ENCODE data around the gene SLC37A1. TPM values are rescaled to one million over a fixed set of nuclear protein-coding genes. Genes with fewer than 3 reads are reported as not detected.

The SLC37A1 gene
- total and polyA plus RNA-seq, 12 donors: 1.8 to 13.2 (median 5.5) TPM

GRCh38 chr21:42500225-42500624 lies 13.4 kb upstream of the SLC37A1 start:
- TF ChIP-seq, protein P1, sequence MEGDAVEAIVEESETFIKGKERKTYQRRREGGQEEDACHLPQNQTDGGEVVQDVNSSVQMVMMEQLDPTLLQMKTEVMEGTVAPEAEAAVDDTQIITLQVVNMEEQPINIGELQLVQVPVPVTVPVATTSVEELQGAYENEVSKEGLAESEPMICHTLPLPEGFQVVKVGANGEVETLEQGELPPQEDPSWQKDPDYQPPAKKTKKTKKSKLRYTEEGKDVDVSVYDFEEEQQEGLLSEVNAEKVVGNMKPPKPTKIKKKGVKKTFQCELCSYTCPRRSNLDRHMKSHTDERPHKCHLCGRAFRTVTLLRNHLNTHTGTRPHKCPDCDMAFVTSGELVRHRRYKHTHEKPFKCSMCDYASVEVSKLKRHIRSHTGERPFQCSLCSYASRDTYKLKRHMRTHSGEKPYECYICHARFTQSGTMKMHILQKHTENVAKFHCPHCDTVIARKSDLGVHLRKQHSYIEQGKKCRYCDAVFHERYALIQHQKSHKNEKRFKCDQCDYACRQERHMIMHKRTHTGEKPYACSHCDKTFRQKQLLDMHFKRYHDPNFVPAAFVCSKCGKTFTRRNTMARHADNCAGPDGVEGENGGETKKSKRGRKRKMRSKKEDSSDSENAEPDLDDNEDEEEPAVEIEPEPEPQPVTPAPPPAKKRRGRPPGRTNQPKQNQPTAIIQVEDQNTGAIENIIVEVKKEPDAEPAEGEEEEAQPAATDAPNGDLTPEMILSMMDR (IDR thresholded peaks at IDR 0.05): no peak

DNA sequence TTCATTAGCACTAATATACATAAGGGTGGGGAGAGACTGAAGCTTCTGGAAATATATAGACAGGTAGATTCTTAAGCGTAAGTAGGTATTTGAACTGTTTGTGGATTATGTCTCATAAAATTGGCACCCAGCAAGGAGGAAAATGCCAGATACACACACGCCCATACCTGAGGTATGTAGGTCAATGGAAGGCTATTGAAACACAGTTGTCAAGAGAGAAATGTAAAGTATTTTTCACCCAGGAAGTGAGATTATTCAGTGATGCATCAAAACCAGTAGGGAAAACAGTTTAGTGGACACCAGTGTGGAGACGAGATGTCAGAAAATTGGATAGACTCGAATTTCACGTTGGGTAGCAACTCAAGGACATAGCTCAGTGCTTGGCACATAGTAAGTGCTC lies 12.9 kb upstream of the SLC37A1 start:
- no peaks in the 10 kb centered on the region for H3K36me3 ChIP-seq
- TF ChIP-seq, protein P1 (IDR thresholded peaks at IDR 0.05): no peak
- DNase-seq (no peak), ATAC-seq (no peak)
- intact Hi-C loops (cut with DNase I): no loop called here
- H3K27me3 ChIP-seq: no peaks in the 10 kb centered on the region
- H3K4me1 ChIP-seq: peaks cover 0 to 9% (median 7%) of the 10 kb centered on the region in 9 donors
- no peaks in the 10 kb centered on the region for H3K9me3 ChIP-seq
- no peak overlapping the region for H3K4me3 ChIP-seq
- no peak overlapping the region for H3K27ac ChIP-seq
- 84 to 87% methylated on average over 5 of the region's 5 CpGs for WGBS, 2 donors

More at GRCh38 chr21:42500225-42500624, 13.4 kb upstream of the SLC37A1 start:
- DNase-seq (no peak), ATAC-seq (no peak)
- Histone ChIP-seq H3K27ac (no peak overlapping the region), H3K9me3 (no peaks in the 10 kb centered on the region), H3K27me3 (no peaks in the 10 kb centered on the region), H3K4me3 (no peak overlapping the region), H3K36me3 (no peaks in the 10 kb centered on the region), H3K4me1 (peaks cover 0 to 14% (median 8%) of the 10 kb centered on the region in 9 donors)
- intact Hi-C loops (cut with DNase I): no loop called here
- WGBS, 2 donors: 89 to 92% methylated on average over 4 of the region's 4 CpGs

- Histone ChIP-seq H3K27me3 (peaks cover 0 to 6% (median 0%) of the 10 kb centered on the region in 7 donors), H3K4me1 (no peaks in the 10 kb centered on the region)
- ATAC-seq: no peak
These were observed 9.9 kb upstream of the SLC37A1 start for GRCh38 chr21:42503711-42504110.

DNA sequence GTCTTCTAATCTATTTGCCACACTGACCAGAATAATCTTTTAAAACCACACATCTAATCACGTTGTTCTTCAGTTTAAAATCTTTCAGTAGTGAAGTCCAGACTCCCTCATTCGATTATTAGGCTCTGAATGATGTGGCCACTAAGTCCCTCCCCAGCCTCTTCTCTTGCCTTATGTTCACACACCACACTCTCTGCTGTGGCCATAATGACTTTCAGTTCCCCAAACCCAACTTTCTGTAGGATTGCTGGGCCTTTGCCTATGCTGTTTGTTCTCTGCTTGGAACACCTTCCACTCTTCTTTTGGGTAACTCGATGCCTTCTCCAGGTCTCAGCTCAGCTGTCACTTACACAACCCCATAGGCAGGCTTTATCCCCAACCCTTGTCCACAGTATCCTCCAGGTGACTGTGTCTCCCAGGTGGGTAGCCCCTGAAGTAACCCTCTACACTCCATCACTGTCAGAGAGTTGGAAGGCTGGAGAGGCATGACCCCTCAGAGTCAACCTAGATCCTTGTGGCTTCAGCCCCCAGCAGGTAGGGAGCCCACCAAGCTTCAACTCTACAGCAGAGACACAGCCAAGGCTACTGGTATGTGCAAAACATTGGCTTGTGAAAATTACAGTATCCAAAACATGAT lies 8.4 kb upstream of the SLC37A1 start:
- intact Hi-C loops (cut with DNase I): no loop called here
- WGBS, 2 donors: 76 to 77% methylated on average over 3 of the region's 3 CpGs
- TF ChIP-seq, protein P1 (IDR thresholded peaks at IDR 0.05): no peak
- no peaks in the 10 kb centered on the region for H3K36me3 ChIP-seq
- H3K27ac ChIP-seq: no peak overlapping the region
- H3K9me3 ChIP-seq: no peaks in the 10 kb centered on the region
- ATAC-seq (no peak), DNase-seq (no peak)
- H3K4me3 ChIP-seq: no peak overlapping the region
- no peaks in the 10 kb centered on the region for H3K4me1 ChIP-seq
- H3K27me3 ChIP-seq: peaks cover 0 to 6% (median 0%) of the 10 kb centered on the region in 7 donors

More at GRCh38 chr21:42503711-42504110, 9.9 kb upstream of the SLC37A1 start:
- DNase-seq: no peak
- TF ChIP-seq, protein P1 (IDR thresholded peaks at IDR 0.05): no peak
- H3K27ac ChIP-seq: no peak overlapping the region
- intact Hi-C loops (cut with DNase I): no loop called here
- WGBS, 2 donors: 79 to 82% methylated on average over 4 of the region's 4 CpGs
- no peak overlapping the region for H3K4me3 ChIP-seq
- no peaks in the 10 kb centered on the region for H3K9me3 ChIP-seq
- H3K36me3 ChIP-seq: no peaks in the 10 kb centered on the region
